ENCODE data around the gene PLD6.

DNA sequence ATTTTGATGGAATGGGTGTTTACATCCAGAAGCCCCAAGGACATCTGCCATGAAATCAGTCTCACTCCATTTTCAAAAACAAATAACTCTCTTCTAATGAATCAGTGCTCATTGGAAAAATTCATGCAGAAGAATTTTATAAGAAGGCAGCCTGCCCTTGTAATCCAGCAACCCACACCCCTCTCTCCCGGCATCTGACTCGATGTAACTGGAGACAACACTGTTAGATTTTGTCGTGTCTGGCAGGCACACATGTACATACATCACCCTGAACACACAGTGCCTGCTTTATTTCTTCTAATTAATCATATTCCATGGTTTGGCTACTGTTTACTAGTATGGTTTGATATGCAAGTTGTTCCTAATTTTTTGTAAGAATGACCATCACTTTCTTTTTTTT, 11.9 kb upstream of the PLD6 start:
- TF ChIP-seq EZH2 (IDR thresholded peaks at IDR 0.05; ENCODE audit: insufficient read depth, poor library complexity, severe bottlenecking) (no peak), EZH2phosphoT487 (IDR thresholded peaks at IDR 0.05; ENCODE audit: insufficient read depth, low read depth) (no peak)
